Stimulated activated CD8-positive, alpha-beta memory T cell treated with anti-CD3 and anti-CD28 coated beads, Interleukin-7, amount 100 ng/mL, for 24 hours (primary cell): ENCODE data around the gene ANKRD52.
"Not testable (repeated sequence)": the region's sequence is repeated elsewhere in the genome, so short reads cannot be mapped to it uniquely, and the experiment has no call there.

Experiments used
- DNase-seq: peaks from one replicate; pipeline ENCODE4 v3.0.0-alpha.2; 2020; ENCODE audit warnings: low read depth

ANKRD52 gene

DNA sequence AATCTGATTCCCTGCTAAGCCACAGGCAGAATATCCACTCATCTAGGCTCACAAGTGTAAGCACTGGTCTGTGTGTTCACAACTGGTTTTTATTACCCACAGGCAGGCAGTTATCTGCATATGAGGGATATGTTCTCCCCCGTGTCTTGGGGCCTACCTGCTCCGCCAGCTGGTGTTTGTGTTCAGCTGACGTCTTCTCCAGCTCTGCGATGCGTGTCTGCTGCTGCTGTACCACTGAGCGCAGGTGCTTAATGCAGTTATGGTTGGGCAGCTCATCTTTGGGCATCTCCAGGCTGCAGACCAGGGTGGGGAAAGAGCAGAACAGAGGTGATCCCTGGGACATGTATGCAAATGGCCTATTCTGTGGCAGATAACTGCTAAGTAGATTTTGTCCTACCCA lies 50.2 kb downstream of the ANKRD52 start:
- no peak for DNase-seq

GRCh38 chr12:56206452-56207166 lies 51.6 kb downstream of the ANKRD52 start:
- DNase-seq, result no peak

DNA sequence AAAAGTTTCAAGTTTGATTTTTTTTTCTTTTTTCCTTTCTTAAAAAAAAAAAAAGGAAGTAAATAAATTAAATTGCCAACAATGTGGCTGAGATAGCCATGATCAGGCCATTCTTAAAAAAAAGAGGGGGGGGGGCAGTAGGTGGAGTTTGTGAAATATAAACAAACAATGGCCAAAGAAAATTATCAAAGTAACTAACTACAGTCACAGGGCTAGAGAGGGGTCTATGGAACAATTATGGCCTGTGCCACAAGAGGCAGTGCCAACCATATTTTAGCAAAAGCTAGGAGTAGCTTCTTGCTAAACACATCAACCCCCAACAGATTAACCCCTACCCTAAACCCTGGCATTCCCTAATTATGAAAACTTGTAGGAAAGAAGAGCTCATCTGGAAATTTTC lies 52.7 kb downstream of the ANKRD52 start:
- no peak for DNase-seq

- DNase-seq, result no peak
These were observed 53.9 kb downstream of the ANKRD52 start for GRCh38 chr12:56204275-56204674.

GRCh38 chr12:56202838-56203237 lies 55.3 kb downstream of the ANKRD52 start:
- no peak for DNase-seq

DNA sequence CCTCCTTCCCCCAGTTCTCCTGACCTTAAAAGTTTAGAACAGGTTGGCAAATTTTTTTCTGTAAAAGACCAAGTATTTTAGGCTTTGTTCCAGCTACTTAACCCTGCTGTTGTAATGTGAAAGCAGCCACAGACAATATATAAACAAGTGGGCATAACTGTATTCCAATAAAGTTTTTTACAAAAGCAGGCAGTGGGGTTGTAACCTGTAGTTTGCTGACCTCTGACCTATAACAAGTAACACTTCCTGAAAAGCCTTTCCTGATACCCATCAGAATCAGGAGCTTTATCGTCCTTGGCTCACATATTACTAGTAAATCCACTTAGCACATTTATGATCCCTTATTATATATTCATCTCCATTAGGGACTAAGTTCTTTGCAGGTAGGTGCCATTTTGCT lies 55.8 kb downstream of the ANKRD52 start:
- DNase-seq, result no peak

GRCh38 chr12:56198836-56199235 lies 59.3 kb downstream of the ANKRD52 start:
- DNase-seq, result no peak

- no peak for DNase-seq
These were observed 60.1 kb downstream of the ANKRD52 start for GRCh38 chr12:56197921-56198635.

- DNase-seq, result not testable (repeated sequence)
These were observed 61.2 kb downstream of the ANKRD52 start for GRCh38 chr12:56196818-56197550.

DNA sequence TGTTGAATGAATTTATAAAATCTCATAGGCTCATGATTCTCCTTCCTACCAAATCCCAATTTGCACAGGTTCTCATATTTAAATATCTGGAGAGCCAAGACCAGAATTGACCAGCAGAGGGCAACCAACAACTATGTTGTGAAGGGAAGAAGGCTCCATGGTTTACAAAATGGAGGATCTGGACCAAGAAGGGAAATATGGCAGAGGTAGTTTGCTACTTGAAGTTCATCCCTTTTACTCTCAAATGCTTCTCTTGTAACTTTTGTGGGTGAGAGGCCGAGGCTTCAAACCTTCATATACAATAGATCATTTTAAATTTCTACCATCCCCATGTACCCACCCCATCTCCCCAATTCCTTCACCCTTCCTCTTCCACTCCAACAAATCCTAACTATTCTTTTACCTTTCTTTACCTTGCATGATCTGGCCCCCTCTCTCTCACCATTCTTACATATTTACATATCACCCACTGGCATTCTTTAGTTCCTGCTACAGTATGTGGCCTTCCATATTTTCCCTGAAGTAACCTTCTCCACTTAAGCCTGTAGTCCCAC lies 65.1 kb downstream of the ANKRD52 start:
- DNase-seq, result peak; percentile 42

- DNase-seq, result no peak
These were observed 65.6 kb downstream of the ANKRD52 start for GRCh38 chr12:56192582-56192981.

DNA sequence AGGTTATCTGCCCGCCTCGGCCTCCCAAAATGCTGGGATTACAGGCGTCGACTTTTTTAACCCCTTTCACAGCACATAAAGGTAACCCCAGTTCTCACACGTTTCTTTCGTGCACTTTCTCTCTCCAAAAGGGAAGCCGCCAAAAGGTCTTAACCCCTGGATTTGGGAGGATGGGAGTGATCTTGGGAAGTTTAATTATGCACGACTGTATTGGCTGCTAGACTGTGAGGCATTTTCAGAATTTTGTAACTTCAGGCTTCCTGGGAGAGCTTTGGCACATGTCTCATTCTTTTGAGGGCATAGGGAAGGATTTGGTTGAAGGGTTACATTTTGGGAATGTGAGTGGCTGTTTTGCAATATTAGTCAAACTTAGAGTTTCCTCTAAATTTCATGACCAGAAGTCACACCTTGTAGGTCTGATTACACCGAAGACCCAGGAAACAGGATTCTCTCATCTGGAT lies 67.5 kb downstream of the ANKRD52 start:
- no peak for DNase-seq

GRCh38 chr12:56189918-56190694 lies 68.1 kb downstream of the ANKRD52 start:
- peak; percentile 88 for DNase-seq

DNA sequence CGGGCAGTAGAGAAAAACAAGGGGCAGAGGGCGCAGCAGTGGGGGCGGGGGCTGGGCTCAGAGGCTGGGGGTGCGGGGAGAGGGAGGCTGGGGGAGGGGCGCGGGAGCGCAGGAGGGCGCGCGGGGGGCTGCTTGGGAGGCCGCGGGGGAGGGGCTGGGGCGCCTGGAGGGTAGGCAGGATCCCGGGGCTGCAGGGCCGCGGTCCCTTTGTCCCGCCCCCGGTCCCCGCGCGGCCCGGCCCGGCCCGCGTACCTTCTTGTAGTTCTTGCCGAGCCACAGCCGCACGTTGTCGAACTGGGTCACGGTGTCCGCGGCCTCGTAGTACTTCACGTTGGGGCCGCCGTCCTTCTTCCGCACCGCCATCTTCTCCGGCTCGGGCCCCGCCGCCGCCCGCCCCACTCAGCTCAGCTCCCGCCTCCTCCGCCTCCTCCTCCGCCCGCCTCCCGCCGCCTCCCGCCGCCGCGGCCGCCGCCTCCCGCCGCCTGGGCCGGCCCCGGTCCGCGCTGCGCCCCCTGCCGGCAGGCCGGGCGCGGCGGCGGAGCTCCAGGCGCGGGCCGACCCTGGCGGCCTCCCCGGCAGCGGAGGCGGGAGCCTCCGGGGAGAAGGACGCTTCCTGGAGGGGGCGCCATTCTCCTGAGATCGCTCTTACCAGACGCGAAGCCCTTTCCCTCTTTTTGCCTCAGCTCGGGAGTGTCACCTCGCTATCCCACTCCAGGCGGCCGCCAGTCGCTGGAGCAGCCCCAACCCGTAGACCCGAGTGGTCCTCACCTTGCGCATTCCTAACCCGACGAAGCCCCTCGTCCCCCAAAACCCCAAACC lies 68.9 kb downstream of the ANKRD52 start, which contains the start of gene SMARCC2:
Gene SMARCC2, minus strand, starts transcription at position 385 of the 819 bp plus-strand sequence. Its CDS starts 22 bp downstream, at position 363.
- peak; percentile 67 for DNase-seq

DNA sequence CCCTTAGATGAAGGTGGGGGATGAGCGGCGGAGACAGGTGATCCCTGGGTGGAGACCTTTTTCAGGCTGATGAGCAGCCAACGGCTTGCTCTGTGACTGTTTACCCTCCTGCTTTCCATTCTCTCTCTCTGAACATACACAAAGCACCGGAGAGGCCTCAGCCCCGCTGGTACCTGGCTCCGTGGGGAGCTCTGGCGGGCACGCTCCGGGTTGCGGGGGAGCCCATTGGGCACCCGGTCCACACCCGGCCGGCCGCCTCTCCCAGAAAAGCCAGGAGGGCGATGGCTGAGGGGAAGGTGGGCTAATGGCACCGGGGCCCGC lies 69.4 kb downstream of the ANKRD52 start:
- DNase-seq, result no peak

DNA sequence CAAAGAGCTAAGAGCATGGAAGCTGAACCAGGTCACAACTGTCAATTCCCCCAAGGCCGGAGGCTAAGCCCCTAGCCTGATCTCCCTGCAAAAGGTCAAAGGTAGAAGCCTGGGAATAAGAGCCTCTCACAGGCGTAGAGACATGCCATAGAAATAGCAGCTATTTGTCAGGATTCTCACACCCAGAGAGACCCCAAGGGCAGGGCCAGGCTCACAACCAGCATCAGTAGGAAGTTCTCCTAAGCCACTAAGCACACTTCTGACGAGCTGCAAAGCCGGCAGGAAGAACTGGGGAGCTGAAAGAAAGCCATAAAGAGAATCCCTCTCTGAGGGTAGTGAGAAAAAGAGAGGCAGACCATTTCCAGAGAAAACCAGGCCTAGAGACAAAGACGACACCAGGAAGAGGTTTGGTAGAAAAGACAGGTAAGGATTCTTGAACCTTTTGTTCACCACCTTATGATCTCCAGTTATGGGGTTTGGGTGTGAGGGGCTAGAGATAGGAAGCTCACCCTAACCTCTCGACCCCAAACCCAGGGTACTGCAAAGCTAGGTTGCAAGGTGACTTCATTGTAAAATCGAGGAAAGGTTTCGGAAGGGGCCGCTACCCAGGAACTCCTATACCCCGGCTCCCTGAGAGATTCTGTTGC lies 69.9 kb downstream of the ANKRD52 start:
- DNase-seq, result no peak
